ENCODE measurements around the gene NXPE3.

DNA sequence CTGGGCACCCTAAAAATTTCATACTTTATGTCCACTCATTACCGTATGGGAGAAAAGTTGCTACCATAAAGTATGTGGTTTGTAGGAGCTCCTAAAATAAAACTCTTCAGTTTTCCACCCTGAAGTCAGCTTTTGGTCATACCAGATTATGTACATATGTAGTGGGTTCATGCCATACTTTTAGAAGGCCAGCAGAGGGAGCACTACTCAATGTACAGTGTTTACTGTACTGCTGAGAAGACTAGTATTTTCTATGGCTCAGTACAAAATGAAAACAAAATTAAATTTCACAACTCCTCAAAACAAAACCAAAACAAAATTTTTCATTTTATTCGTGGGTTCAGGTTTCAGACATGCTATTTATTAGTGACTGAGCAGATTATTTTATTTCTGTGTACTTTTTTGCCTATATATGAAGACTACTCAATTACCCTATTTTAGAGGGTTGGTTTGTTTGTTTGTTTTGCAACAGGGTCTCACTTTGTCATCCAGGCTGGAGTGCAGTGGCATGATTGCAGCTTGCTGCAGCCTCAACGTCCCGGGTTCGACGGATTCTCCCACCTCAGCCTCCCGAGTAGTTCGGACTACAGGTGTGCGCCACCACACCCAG is 24.3 kb downstream of the NXPE3 start:
- TF ChIP-seq, protein P1, sequence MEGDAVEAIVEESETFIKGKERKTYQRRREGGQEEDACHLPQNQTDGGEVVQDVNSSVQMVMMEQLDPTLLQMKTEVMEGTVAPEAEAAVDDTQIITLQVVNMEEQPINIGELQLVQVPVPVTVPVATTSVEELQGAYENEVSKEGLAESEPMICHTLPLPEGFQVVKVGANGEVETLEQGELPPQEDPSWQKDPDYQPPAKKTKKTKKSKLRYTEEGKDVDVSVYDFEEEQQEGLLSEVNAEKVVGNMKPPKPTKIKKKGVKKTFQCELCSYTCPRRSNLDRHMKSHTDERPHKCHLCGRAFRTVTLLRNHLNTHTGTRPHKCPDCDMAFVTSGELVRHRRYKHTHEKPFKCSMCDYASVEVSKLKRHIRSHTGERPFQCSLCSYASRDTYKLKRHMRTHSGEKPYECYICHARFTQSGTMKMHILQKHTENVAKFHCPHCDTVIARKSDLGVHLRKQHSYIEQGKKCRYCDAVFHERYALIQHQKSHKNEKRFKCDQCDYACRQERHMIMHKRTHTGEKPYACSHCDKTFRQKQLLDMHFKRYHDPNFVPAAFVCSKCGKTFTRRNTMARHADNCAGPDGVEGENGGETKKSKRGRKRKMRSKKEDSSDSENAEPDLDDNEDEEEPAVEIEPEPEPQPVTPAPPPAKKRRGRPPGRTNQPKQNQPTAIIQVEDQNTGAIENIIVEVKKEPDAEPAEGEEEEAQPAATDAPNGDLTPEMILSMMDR (IDR thresholded peaks at IDR 0.05; ENCODE audit: insufficient read depth, low read length): peak; percentile 81
- no peak for TF ChIP-seq POLR2AphosphoS5 (IDR thresholded peaks at IDR 0.05; ENCODE audit: low read depth)
- TF ChIP-seq, protein P2, sequence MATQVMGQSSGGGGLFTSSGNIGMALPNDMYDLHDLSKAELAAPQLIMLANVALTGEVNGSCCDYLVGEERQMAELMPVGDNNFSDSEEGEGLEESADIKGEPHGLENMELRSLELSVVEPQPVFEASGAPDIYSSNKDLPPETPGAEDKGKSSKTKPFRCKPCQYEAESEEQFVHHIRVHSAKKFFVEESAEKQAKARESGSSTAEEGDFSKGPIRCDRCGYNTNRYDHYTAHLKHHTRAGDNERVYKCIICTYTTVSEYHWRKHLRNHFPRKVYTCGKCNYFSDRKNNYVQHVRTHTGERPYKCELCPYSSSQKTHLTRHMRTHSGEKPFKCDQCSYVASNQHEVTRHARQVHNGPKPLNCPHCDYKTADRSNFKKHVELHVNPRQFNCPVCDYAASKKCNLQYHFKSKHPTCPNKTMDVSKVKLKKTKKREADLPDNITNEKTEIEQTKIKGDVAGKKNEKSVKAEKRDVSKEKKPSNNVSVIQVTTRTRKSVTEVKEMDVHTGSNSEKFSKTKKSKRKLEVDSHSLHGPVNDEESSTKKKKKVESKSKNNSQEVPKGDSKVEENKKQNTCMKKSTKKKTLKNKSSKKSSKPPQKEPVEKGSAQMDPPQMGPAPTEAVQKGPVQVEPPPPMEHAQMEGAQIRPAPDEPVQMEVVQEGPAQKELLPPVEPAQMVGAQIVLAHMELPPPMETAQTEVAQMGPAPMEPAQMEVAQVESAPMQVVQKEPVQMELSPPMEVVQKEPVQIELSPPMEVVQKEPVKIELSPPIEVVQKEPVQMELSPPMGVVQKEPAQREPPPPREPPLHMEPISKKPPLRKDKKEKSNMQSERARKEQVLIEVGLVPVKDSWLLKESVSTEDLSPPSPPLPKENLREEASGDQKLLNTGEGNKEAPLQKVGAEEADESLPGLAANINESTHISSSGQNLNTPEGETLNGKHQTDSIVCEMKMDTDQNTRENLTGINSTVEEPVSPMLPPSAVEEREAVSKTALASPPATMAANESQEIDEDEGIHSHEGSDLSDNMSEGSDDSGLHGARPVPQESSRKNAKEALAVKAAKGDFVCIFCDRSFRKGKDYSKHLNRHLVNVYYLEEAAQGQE (IDR thresholded peaks at IDR 0.05; ENCODE audit: insufficient replicate concordance, low read depth): no peak
- TF ChIP-seq SPI1 (IDR thresholded peaks at IDR 0.05; ENCODE audit: borderline replicate concordance, low read depth): no peak

Measured in HL-60 (cell line).